IMR-90 (cell line): Measurements from ENCODE around the gene TMX3. TPM values are rescaled to one million over a fixed set of nuclear protein-coding genes. Genes with fewer than 3 reads are reported as not detected.

Experiments
- ATAC-seq: fragments of 200-7000 bp; cut with Tn5 transposase; 2 replicates; pipeline ENCODE4 v1.9.1; 2020; ENCODE audit warnings: low read depth, mild to moderate bottlenecking, moderate library complexity
- BruUV-seq: library from RNA; stranded (reverse); fragments of 400-500 nt; replicated peaks from 2 replicates; lab custom pipeline; 2021; lab: Mats Ljungman, UMichigan
- CTCF ChIA-PET: fragments of 300-600 bp; formaldehyde crosslinking; extraction: SDS; loops from one replicate; lab custom pipeline; 2021; ENCODE audit warnings: antibody characterized with exemption; lab: Yijun Ruan, JAX
- POLR2A ChIA-PET: fragments of 300-600 bp; sonication (Branson Sonifier 250); formaldehyde crosslinking; loops from one replicate; lab custom pipeline; 2022; ENCODE audit warnings: antibody characterized with exemption; ENCODE audit not compliant: unreplicated experiment; lab: Charles Lee
- DNase-seq: peaks from one replicate; pipeline ENCODE4 v3.0.0; 2013
- H2AFZ ChIP-seq: replicated peaks from 2 replicates; pipeline ENCODE3; 2013; ENCODE audit warnings: low read length, mild to moderate bottlenecking; ENCODE audit not compliant: poor library complexity
- H2AK5ac ChIP-seq: 2 replicates; pipeline ENCODE4 v1.6.1; 2013; ENCODE audit warnings: low read depth, low read length, inconsistent platforms
- H2AK9ac ChIP-seq: replicated peaks from 2 replicates; pipeline ENCODE3; 2013; ENCODE audit warnings: mild to moderate bottlenecking, low read depth, low read length, moderate library complexity; ENCODE audit not compliant: poor library complexity
- H2BK120ac ChIP-seq: 2 replicates; pipeline ENCODE4 v1.6.1; 2013; ENCODE audit warnings: low read depth, low read length, inconsistent platforms
- H2BK15ac ChIP-seq: 3 replicates; pipeline ENCODE4 v1.6.1; 2013; ENCODE audit warnings: low read depth, low read length, inconsistent platforms
- H2BK20ac ChIP-seq: 2 replicates; pipeline ENCODE4 v1.6.1; 2013; ENCODE audit warnings: low read depth, mild to moderate bottlenecking, inconsistent platforms, low read length, moderate library complexity
- H2BK5ac ChIP-seq: 2 replicates; pipeline ENCODE4 v1.6.1; 2013; ENCODE audit warnings: mild to moderate bottlenecking, low read depth, low read length, inconsistent platforms; ENCODE audit not compliant: poor library complexity, severe bottlenecking
- H3K14ac ChIP-seq: replicated peaks from 2 replicates; pipeline ENCODE4 v1.6.1; 2013; ENCODE audit warnings: low read depth, low read length, inconsistent platforms
- H3K18ac ChIP-seq: 2 replicates; pipeline ENCODE4 v1.6.1; 2013; ENCODE audit warnings: low read depth, low read length, control low read depth
- H3K23ac ChIP-seq: 2 replicates; pipeline ENCODE4 v1.6.1; 2013; ENCODE audit warnings: low read depth, low read length, inconsistent platforms
- H3K27ac ChIP-seq: 2 replicates; pipeline ENCODE4 v1.5.1; 2013; ENCODE audit warnings: mild to moderate bottlenecking, control low read depth, low read length; ENCODE audit not compliant: insufficient read depth
- H3K27me3 ChIP-seq: 2 replicates; pipeline ENCODE4 v1.6.1; 2013; ENCODE audit warnings: low read length; ENCODE audit not compliant: control insufficient read depth, insufficient read depth
- H3K36me3 ChIP-seq: 2 replicates; pipeline ENCODE4 v1.6.1; 2013; ENCODE audit warnings: low read length, mixed read lengths; ENCODE audit not compliant: control insufficient read depth, insufficient read depth
- H3K4ac ChIP-seq: 2 replicates; pipeline ENCODE4 v1.6.1; 2013; ENCODE audit warnings: low read depth, low read length, inconsistent platforms
- H3K4me1 ChIP-seq: 2 replicates; pipeline ENCODE4 v1.6.1; 2013; ENCODE audit warnings: low read length, mixed read lengths; ENCODE audit not compliant: control insufficient read depth, insufficient read depth
- H3K4me2 ChIP-seq: 2 replicates; pipeline ENCODE4 v1.6.1; 2013; ENCODE audit warnings: low read depth, mild to moderate bottlenecking, control low read depth, low read length, moderate library complexity
- H3K4me3 ChIP-seq: 2 replicates; pipeline ENCODE4 v1.5.1; 2013; ENCODE audit warnings: low read depth, mild to moderate bottlenecking, control low read depth, low read length, moderate library complexity; ENCODE audit not compliant: insufficient read depth
- H3K56ac ChIP-seq: 2 replicates; pipeline ENCODE4 v1.6.1; 2013; ENCODE audit warnings: low read length, inconsistent platforms; ENCODE audit not compliant: insufficient read depth; ENCODE audit errors: extremely low read depth
- H3K79me1 ChIP-seq, 2 experiments: 2 replicates each; pipeline ENCODE4 v1.6.1; 2013; ENCODE audit warnings: low read length in 2 of 2, inconsistent platforms in 1 of 2, low read depth in 1 of 2
- H3K9ac ChIP-seq: 2 replicates; pipeline ENCODE4 v1.6.1; 2013; ENCODE audit warnings: low read depth, low read length, control low read depth
- H3K9me1 ChIP-seq: 2 replicates; pipeline ENCODE4 v1.6.1; 2013; ENCODE audit warnings: low read length, inconsistent platforms; ENCODE audit not compliant: insufficient read depth
- H3K9me3 ChIP-seq: 2 replicates; pipeline ENCODE4 v1.6.1; 2013; ENCODE audit warnings: low read length; ENCODE audit not compliant: control insufficient read depth, insufficient read depth
- H4K20me1 ChIP-seq: 2 replicates; pipeline ENCODE4 v1.6.1; 2013; ENCODE audit warnings: low read length, inconsistent platforms; ENCODE audit not compliant: insufficient read depth
- H4K5ac ChIP-seq: 2 replicates; pipeline ENCODE4 v1.6.1; 2013; ENCODE audit warnings: mild to moderate bottlenecking, low read depth, low read length, control low read depth
- H4K8ac ChIP-seq, 2 experiments: 2 replicates each; pipeline ENCODE4 v1.6.1; 2013; ENCODE audit warnings: low read depth in 2 of 2, low read length in 2 of 2, control low read depth in 1 of 2, inconsistent platforms in 1 of 2
- H4K91ac ChIP-seq: 2 replicates; pipeline ENCODE4 v1.6.1; 2013; ENCODE audit warnings: low read depth, low read length, inconsistent platforms; ENCODE audit not compliant: insufficient read depth
- BHLHE40 ChIP-seq: fragments of 150-350 bp; IDR thresholded peaks from 2 replicates; pipeline ENCODE4 v1.6.1; 2016; ENCODE audit warnings: mild to moderate bottlenecking, low read depth, low read length
- CHD1 ChIP-seq: IDR thresholded peaks from 2 replicates; pipeline ENCODE4 v1.6.1; 2012; ENCODE audit warnings: low read depth, low read length, improper control_type of control experiment
- NFE2L2 ChIP-seq: fragments of 150-350 bp; IDR thresholded peaks from 2 replicates; pipeline ENCODE4 v1.6.1; 2016; ENCODE audit warnings: low read depth, mild to moderate bottlenecking, low read length
- RAD21 ChIP-seq: IDR thresholded peaks from 2 replicates; pipeline ENCODE4 v1.6.1; 2012; ENCODE audit warnings: low read length, improper control_type of control experiment
- WGBS, 2 experiments: methylation state at CpG; one replicate each; pipeline versions ENCODE4 v1.1.5 to v1.1.7; 2013; ENCODE audit warnings: missing lambda C conversion rate in 2 of 2; ENCODE audit not compliant: insufficient read length in 1 of 2; ENCODE audit errors: extremely low coverage in 2 of 2; 5-methylcytosine and 5-hydroxymethylcytosine counted together
- dilution Hi-C: fragments of 300-500 bp; cut with HindIII; formaldehyde crosslinking; loops from one replicate; pipeline ENCODE4 v1.14.3; 2018; ENCODE audit warnings: low sequenced_read_pairs; ENCODE audit not compliant: unreplicated experiment
- in situ Hi-C: fragments of 300-500 bp; cut with MboI; formaldehyde crosslinking; loops from 3 replicates; pipeline ENCODE4 v1.14.3; 2019; ENCODE audit warnings: low sequenced_read_pairs, inconsistent platforms, mixed read lengths
- intact Hi-C: fragments of 100-400 bp; cut with micrococcal nuclease; formaldehyde crosslinking; loops from 2 replicates; pipeline ENCODE4 v1.10.0; 2022
- polyA plus RNA-seq, 3 experiments: library from polyadenylated mRNA; depleted of rRNA; stranded (reverse); fragments of >200 nt; gene quantifications; 2 replicates each; pipeline ENCODE4 v1.2.3, GENCODE V29; 2012; ENCODE audit warnings: low replicate concordance in 1 of 3
- total RNA-seq: library from RNA; depleted of rRNA; stranded (reverse); fragments of >200 nt; gene quantifications from 2 replicates; pipeline ENCODE4 v1.2.3, GENCODE V29; 2012
- TF ChIP-seq, protein P1 (sequence below): conservative IDR thresholded peaks from 2 replicates; pipeline ENCODE4 v1.5.1; 2012; ENCODE audit warnings: mild to moderate bottlenecking, low read depth, low read length, improper control_type of control experiment

TMX3 gene
- total and polyA plus RNA-seq, 2 of the 4 experiments (the other 2 are of a cell fraction), result 22.8 to 50.5 TPM

DNA sequence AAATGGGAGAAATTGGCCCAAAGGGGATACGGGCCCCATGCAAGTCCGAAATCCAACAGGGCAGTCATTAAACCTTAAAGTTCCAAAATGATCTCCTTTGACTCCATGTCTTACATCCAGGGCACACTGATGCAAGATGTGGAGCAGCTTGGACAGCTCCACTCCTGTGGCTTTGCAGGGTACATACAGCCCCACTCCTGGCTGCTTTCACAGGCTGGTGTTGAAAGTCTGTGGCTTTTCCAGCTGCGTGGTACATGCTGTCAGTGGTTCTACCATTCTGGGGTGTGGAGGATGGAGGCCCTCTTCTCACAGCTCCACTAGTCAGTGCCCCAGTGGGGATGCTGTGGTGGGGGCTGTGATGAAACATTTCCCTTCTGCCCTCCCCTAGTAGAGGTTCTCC, 8.6 kb upstream of the TMX3 start:
- Histone ChIP-seq H3K79me1 (no peaks in the 10 kb centered on the region), H2AK5ac (no peak overlapping the region), H2BK20ac (no peak overlapping the region), H3K9me1 (no peaks in the 10 kb centered on the region), H2BK120ac (no peak overlapping the region), H2AFZ (no peak overlapping the region), H3K9me3 (no peaks in the 10 kb centered on the region), H3K4me2 (no peak overlapping the region), H3K36me3 (no peaks in the 10 kb centered on the region), H3K27me3 (no peaks in the 10 kb centered on the region), H2AK9ac (no peak overlapping the region), H3K4me3 (no peak overlapping the region), H3K27ac (no peak overlapping the region), H3K14ac (no peak overlapping the region), H3K18ac (no peak overlapping the region), H2BK5ac (no peak overlapping the region), H4K91ac (no peak overlapping the region), H4K5ac (no peak overlapping the region), H3K4ac (no peak overlapping the region), H4K8ac (no peak overlapping the region), H3K23ac (no peak overlapping the region), H4K20me1 (no peaks in the 10 kb centered on the region), H3K56ac (no peak overlapping the region), H2BK15ac (no peak overlapping the region), H3K9ac (no peak overlapping the region), H3K4me1 (no peaks in the 10 kb centered on the region; the same call in 1 of the 2 replicates)
- POLR2A ChIA-PET, result no interaction called here
- intact Hi-C loops, result no loop called here
- ATAC-seq (no peak), DNase-seq (no peak)
- no TSS peak for BruUV-seq
- CTCF ChIA-PET, result no interaction called here
- in situ Hi-C loops, result no loop called here
- dilution Hi-C loops, result no loop called here
- TF ChIP-seq RAD21 (no peak), BHLHE40 (no peak), NFE2L2 (no peak), CHD1 (no peak)
- TF ChIP-seq, protein P1, sequence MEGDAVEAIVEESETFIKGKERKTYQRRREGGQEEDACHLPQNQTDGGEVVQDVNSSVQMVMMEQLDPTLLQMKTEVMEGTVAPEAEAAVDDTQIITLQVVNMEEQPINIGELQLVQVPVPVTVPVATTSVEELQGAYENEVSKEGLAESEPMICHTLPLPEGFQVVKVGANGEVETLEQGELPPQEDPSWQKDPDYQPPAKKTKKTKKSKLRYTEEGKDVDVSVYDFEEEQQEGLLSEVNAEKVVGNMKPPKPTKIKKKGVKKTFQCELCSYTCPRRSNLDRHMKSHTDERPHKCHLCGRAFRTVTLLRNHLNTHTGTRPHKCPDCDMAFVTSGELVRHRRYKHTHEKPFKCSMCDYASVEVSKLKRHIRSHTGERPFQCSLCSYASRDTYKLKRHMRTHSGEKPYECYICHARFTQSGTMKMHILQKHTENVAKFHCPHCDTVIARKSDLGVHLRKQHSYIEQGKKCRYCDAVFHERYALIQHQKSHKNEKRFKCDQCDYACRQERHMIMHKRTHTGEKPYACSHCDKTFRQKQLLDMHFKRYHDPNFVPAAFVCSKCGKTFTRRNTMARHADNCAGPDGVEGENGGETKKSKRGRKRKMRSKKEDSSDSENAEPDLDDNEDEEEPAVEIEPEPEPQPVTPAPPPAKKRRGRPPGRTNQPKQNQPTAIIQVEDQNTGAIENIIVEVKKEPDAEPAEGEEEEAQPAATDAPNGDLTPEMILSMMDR, result no peak
- WGBS, 2 experiments, result 90% methylated on average over 2 of the region's 3 CpGs; no CpG with 5 or more reads in 1 of the 2 experiments
